ENCODE measurements around the gene JAKMIP2.

DNA sequence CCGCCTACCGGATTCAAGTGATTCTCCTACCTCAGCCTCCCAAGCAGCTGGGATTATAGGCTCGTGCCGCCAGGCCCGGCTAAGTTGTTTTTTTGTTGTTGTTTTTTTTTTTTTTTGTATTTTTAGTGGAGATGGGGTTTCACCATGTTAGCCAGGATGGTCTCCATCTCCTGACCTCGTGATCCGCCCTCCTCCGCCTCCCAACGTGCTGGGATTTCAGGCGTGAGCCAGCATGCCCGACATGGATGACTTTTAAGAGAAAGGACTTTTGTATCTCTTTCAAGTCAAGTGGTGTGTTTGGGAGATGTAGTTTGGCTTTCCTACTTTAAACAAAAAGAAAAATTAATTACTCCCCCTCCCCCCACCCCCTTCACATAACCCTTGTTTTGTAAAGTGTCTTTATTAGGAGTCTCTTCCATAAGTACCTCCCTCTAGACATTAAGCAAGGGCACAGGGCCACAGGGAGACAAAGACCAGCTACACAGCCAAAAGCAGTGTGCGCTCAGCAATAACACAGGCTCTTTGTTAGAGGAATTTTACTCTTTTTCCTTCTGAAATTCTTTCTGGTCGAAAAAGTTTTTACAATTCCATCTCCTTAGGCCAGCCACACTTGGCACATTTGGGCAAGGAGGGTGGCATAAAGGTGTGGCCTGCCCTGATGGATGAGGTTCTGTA lies 31.2 kb downstream of the JAKMIP2 start:
- TF ChIP-seq, protein P1, sequence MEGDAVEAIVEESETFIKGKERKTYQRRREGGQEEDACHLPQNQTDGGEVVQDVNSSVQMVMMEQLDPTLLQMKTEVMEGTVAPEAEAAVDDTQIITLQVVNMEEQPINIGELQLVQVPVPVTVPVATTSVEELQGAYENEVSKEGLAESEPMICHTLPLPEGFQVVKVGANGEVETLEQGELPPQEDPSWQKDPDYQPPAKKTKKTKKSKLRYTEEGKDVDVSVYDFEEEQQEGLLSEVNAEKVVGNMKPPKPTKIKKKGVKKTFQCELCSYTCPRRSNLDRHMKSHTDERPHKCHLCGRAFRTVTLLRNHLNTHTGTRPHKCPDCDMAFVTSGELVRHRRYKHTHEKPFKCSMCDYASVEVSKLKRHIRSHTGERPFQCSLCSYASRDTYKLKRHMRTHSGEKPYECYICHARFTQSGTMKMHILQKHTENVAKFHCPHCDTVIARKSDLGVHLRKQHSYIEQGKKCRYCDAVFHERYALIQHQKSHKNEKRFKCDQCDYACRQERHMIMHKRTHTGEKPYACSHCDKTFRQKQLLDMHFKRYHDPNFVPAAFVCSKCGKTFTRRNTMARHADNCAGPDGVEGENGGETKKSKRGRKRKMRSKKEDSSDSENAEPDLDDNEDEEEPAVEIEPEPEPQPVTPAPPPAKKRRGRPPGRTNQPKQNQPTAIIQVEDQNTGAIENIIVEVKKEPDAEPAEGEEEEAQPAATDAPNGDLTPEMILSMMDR (conservative IDR thresholded peaks at IDR 0.05) = no peak
- TF ChIP-seq EZH2 (IDR thresholded peaks at IDR 0.05; ENCODE audit: low read depth) = no peak
